Measurements from ENCODE around the gene PNKD.
"Not testable (repeated sequence)": the region's sequence is repeated elsewhere in the genome, so short reads cannot be mapped to it uniquely, and the experiment has no call there.

Gene PNKD

GRCh38 chr2:218271865-218272530, 1.7 kb downstream of the PNKD start:
- Histone ChIP-seq H3K36me3 (ENCODE audit: control insufficient read depth in 1 of 2, insufficient read depth in 2 of 2, low read length in 2 of 2) (peaks cover 40 to 43% of the 10 kb centered on the region in 2 experiments), H3K4me2 (ENCODE audit: low read length) (no peak overlapping the region), H3K14ac (ENCODE audit: low read length) (no peak overlapping the region), H2AFZ (ENCODE audit: insufficient read depth, low read length, poor library complexity) (no peak overlapping the region), H2AK5ac (ENCODE audit: low read length) (no peak overlapping the region), H2BK12ac (ENCODE audit: low read length) (no peak overlapping the region), H3K79me2 (ENCODE audit: control insufficient read depth, insufficient read depth, low read length, poor library complexity) (peaks cover 9% of the 10 kb centered on the region), H4K12ac (ENCODE audit: low read depth, low read length) (no peak overlapping the region), H4K8ac (ENCODE audit: low read depth, low read length) (no peak overlapping the region), H4K91ac (ENCODE audit: low read depth, low read length) (no peak overlapping the region), H3K27ac (ENCODE audit: low read depth, low read length) (no peak overlapping the region), H3K9ac (ENCODE audit: low read length) (no peak overlapping the region), H3K23ac (ENCODE audit: low read length) (no peak overlapping the region), H3K4me3 (ENCODE audit: low read depth, low read length) (no peak overlapping the region), H3K18ac (ENCODE audit: low read length) (no peak overlapping the region), H3K9me3 (ENCODE audit: insufficient read depth, low read depth, low read length) (no peaks in the 10 kb centered on the region), H2BK5ac (ENCODE audit: low read depth, low read length, poor library complexity) (no peak overlapping the region), H3K79me1 (ENCODE audit: low read length) (peaks cover 6% of the 10 kb centered on the region), H3K27me3 (ENCODE audit: insufficient read depth, low read length) (no peaks in the 10 kb centered on the region), H2BK120ac (ENCODE audit: insufficient read depth, low read length, poor library complexity) (no peak overlapping the region), H3K4me1 (ENCODE audit: control insufficient read depth in 1 of 2, insufficient read depth in 2 of 2, low read length in 2 of 2) (peaks cover 5 to 12% of the 10 kb centered on the region in 2 experiments), H3K4ac (ENCODE audit: low read depth, low read length) (no peak overlapping the region)
- DNase-seq = no peak
- no CpG with 5 or more reads among the region's 5 CpGs for WGBS (ENCODE audit: extremely low coverage, insufficient coverage, insufficient read length)

DNA sequence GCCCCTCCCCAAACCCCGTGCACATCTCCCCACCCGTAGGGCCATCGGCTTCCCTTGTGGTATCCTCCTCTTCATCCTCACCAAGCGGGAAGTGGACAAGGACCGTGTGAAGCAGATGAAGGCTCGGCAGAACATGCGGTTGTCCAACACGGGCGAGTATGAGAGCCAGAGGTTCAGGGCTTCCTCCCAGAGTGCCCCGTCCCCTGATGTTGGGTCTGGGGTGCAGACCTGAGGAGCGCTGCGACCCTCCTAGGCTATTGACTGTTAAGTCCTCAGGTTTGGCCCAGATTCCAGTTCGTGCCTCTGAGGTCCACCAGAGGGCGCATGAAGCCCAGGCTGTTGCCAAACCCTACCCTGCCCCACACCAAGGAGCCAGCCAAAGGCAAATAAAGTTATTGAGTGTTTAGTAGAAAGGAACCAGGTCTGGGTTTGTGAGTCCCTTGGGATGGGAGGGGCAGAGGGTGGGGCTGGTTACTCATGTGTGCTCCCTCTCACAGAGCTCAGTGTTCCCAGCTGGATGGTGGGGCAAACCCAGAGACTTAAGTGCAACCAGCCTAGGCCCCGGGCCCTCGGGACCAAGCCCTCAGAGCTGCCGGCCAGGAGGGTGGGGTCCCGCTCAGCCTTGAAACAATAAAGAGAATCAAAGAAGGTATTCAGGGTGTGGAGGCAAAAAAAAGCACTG, 2.4 kb downstream of the PNKD start:
- peaks cover 40 to 43% of the 10 kb centered on the region in 2 experiments for H3K36me3 ChIP-seq (ENCODE audit: control insufficient read depth in 1 of 2, insufficient read depth in 2 of 2, low read length in 2 of 2)
- no peak overlapping the region for H3K27ac ChIP-seq (ENCODE audit: low read depth, low read length)
- no peak overlapping the region for H3K4ac ChIP-seq (ENCODE audit: low read depth, low read length)
- H2BK120ac ChIP-seq (ENCODE audit: insufficient read depth, low read length, poor library complexity) = no peak overlapping the region
- H3K23ac ChIP-seq (ENCODE audit: low read length) = no peak overlapping the region
- H3K14ac ChIP-seq (ENCODE audit: low read length) = no peak overlapping the region
- peaks cover 6% of the 10 kb centered on the region for H3K79me1 ChIP-seq (ENCODE audit: low read length)
- peak overlapping the region; percentile 46 for H4K12ac ChIP-seq (ENCODE audit: low read depth, low read length)
- no peak overlapping the region for H3K18ac ChIP-seq (ENCODE audit: low read length)
- H3K4me1 ChIP-seq (ENCODE audit: control insufficient read depth in 1 of 2, insufficient read depth in 2 of 2, low read length in 2 of 2) = peaks cover 5 to 12% of the 10 kb centered on the region in 2 experiments
- H2BK12ac ChIP-seq (ENCODE audit: low read length) = no peak overlapping the region
- H3K9me3 ChIP-seq (ENCODE audit: insufficient read depth, low read depth, low read length) = no peaks in the 10 kb centered on the region
- H3K4me3 ChIP-seq (ENCODE audit: low read depth, low read length) = no peak overlapping the region
- peaks cover 9% of the 10 kb centered on the region for H3K79me2 ChIP-seq (ENCODE audit: control insufficient read depth, insufficient read depth, low read length, poor library complexity)
- no CpG with 5 or more reads among the region's 18 CpGs for WGBS (ENCODE audit: extremely low coverage, insufficient coverage, insufficient read length)
- no peak overlapping the region for H3K9ac ChIP-seq (ENCODE audit: low read length)
- H2AFZ ChIP-seq (ENCODE audit: insufficient read depth, low read length, poor library complexity) = no peak overlapping the region
- H2AK5ac ChIP-seq (ENCODE audit: low read length) = no peak overlapping the region
- H3K27me3 ChIP-seq (ENCODE audit: insufficient read depth, low read length) = no peaks in the 10 kb centered on the region
- no peak overlapping the region for H2BK5ac ChIP-seq (ENCODE audit: low read depth, low read length, poor library complexity)
- peak; percentile 85 to 95 for DNase-seq
- no peak overlapping the region for H4K8ac ChIP-seq (ENCODE audit: low read depth, low read length)
- H3K4me2 ChIP-seq (ENCODE audit: low read length) = no peak overlapping the region
- no peak overlapping the region for H4K91ac ChIP-seq (ENCODE audit: low read depth, low read length)

DNA sequence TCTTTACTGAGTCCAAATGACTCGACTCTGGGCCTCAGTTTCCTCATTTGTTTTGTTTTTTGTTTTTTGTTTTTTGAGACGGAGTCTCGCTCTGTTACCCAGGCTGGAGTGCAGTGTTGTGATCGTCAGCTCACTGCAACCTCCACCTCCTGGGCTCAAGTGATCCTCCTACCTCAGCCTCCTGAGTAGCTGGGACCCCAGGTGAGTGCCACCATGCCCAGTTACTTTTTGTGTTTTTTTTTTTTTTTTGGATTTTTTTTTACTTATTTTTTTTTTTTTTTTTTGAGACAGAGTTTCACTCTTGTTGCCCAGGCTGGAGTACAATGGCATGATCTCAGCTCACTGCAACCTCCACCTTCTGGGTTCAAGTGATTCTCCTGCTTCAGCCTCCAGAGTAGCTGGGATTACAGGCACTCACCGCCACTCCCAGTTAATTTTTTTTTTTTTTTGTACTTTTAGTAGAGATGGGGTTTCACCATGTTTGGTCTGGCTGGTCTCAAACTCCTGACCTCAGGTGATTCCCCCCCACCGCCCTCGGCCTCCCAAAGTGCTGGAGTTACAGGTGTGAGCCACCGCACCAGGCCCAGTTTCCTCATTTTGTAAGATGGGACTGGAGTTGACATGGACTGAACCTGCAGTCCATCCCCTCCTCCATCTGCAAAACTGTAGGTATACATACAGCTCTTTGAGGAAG, 3.0 kb downstream of the PNKD start:
- H4K12ac ChIP-seq (ENCODE audit: low read depth, low read length); H3K9ac ChIP-seq (ENCODE audit: low read length); DNase-seq; H3K27ac ChIP-seq (ENCODE audit: low read depth, low read length); H4K8ac ChIP-seq (ENCODE audit: low read depth, low read length); H3K4me2 ChIP-seq (ENCODE audit: low read length); H3K79me1 ChIP-seq (ENCODE audit: low read length); H2BK5ac ChIP-seq (ENCODE audit: low read depth, low read length, poor library complexity); H4K91ac ChIP-seq (ENCODE audit: low read depth, low read length); H3K18ac ChIP-seq (ENCODE audit: low read length); H2BK120ac ChIP-seq (ENCODE audit: insufficient read depth, low read length, poor library complexity); H3K79me2 ChIP-seq (ENCODE audit: control insufficient read depth, insufficient read depth, low read length, poor library complexity); H2AFZ ChIP-seq (ENCODE audit: insufficient read depth, low read length, poor library complexity); H2AK5ac ChIP-seq (ENCODE audit: low read length); H2BK12ac ChIP-seq (ENCODE audit: low read length); H3K23ac ChIP-seq (ENCODE audit: low read length); H3K27me3 ChIP-seq (ENCODE audit: insufficient read depth, low read length); H3K4me3 ChIP-seq (ENCODE audit: low read depth, low read length); H3K9me3 ChIP-seq (ENCODE audit: insufficient read depth, low read depth, low read length); H3K4ac ChIP-seq (ENCODE audit: low read depth, low read length); H3K14ac ChIP-seq (ENCODE audit: low read length): not testable (repeated sequence)
- Histone ChIP-seq H3K36me3 (ENCODE audit: control insufficient read depth in 1 of 2, insufficient read depth in 2 of 2, low read length in 2 of 2) (peaks cover 44 to 49% of the 10 kb centered on the region in 2 experiments), H3K4me1 (ENCODE audit: control insufficient read depth in 1 of 2, insufficient read depth in 2 of 2, low read length in 2 of 2) (peaks cover 5 to 12% of the 10 kb centered on the region in 2 experiments)
- WGBS (ENCODE audit: extremely low coverage, insufficient coverage, insufficient read length) = no CpG with 5 or more reads among the region's 8 CpGs

GRCh38 chr2:218273908-218274249, 3.6 kb downstream of the PNKD start:
- Histone ChIP-seq H3K14ac (ENCODE audit: low read length) (no peak overlapping the region), H3K27ac (ENCODE audit: low read depth, low read length) (no peak overlapping the region), H2BK120ac (ENCODE audit: insufficient read depth, low read length, poor library complexity) (no peak overlapping the region), H2AFZ (ENCODE audit: insufficient read depth, low read length, poor library complexity) (no peak overlapping the region), H3K79me2 (ENCODE audit: control insufficient read depth, insufficient read depth, low read length, poor library complexity) (peaks cover 9% of the 10 kb centered on the region), H2BK5ac (ENCODE audit: low read depth, low read length, poor library complexity) (no peak overlapping the region), H3K4me3 (ENCODE audit: low read depth, low read length) (no peak overlapping the region), H3K27me3 (ENCODE audit: insufficient read depth, low read length) (no peaks in the 10 kb centered on the region), H3K4ac (ENCODE audit: low read depth, low read length) (no peak overlapping the region), H2AK5ac (ENCODE audit: low read length) (no peak overlapping the region), H4K8ac (ENCODE audit: low read depth, low read length) (no peak overlapping the region), H3K36me3 (ENCODE audit: control insufficient read depth in 1 of 2, insufficient read depth in 2 of 2, low read length in 2 of 2) (peaks cover 49 to 54% of the 10 kb centered on the region in 2 experiments), H4K12ac (ENCODE audit: low read depth, low read length) (no peak overlapping the region), H3K9ac (ENCODE audit: low read length) (no peak overlapping the region), H3K23ac (ENCODE audit: low read length) (no peak overlapping the region), H3K9me3 (ENCODE audit: insufficient read depth, low read depth, low read length) (no peaks in the 10 kb centered on the region), H3K18ac (ENCODE audit: low read length) (no peak overlapping the region), H3K79me1 (ENCODE audit: low read length) (peaks cover 6% of the 10 kb centered on the region), H4K91ac (ENCODE audit: low read depth, low read length) (no peak overlapping the region), H2BK12ac (ENCODE audit: low read length) (no peak overlapping the region), H3K4me1 (ENCODE audit: control insufficient read depth in 1 of 2, insufficient read depth in 2 of 2, low read length in 2 of 2) (peaks cover 5 to 12% of the 10 kb centered on the region in 2 experiments), H3K4me2 (ENCODE audit: low read length) (no peak overlapping the region)
- no CpG with 5 or more reads among the region's 2 CpGs for WGBS (ENCODE audit: extremely low coverage, insufficient coverage, insufficient read length)
- no peak for DNase-seq
